Fibroblast of villous mesenchyme (primary cell): ENCODE data around the gene ASPSCR1. TPM values are rescaled to one million over a fixed set of nuclear protein-coding genes. Genes with fewer than 3 reads are reported as not detected.
A peak's percentile ranks its signal among the peaks of the same experiment; 100 is the strongest.

Experiments
- DNase-seq: peaks from one replicate; pipeline ENCODE4 v3.0.0-alpha.2; 2010; ENCODE audit warnings: low read depth
- H3K4me3 ChIP-seq: 2 replicates; pipeline ENCODE4 v1.5.1; 2011; ENCODE audit warnings: low read depth, mild to moderate bottlenecking, low read length
- total RNA-seq: library from RNA; depleted of rRNA; stranded (reverse); fragments of >200 nt; gene quantifications from 2 replicates; pipeline ENCODE4 v1.2.3, GENCODE V29; 2012
- TF ChIP-seq, protein P1 (sequence below): IDR thresholded peaks from 2 replicates; pipeline ENCODE4 v1.5.1; 2012; ENCODE audit warnings: low read depth, mild to moderate bottlenecking, low read length; ENCODE audit not compliant: insufficient read depth

ASPSCR1 gene
- total RNA-seq, 1 donor = 28.5 TPM

DNA sequence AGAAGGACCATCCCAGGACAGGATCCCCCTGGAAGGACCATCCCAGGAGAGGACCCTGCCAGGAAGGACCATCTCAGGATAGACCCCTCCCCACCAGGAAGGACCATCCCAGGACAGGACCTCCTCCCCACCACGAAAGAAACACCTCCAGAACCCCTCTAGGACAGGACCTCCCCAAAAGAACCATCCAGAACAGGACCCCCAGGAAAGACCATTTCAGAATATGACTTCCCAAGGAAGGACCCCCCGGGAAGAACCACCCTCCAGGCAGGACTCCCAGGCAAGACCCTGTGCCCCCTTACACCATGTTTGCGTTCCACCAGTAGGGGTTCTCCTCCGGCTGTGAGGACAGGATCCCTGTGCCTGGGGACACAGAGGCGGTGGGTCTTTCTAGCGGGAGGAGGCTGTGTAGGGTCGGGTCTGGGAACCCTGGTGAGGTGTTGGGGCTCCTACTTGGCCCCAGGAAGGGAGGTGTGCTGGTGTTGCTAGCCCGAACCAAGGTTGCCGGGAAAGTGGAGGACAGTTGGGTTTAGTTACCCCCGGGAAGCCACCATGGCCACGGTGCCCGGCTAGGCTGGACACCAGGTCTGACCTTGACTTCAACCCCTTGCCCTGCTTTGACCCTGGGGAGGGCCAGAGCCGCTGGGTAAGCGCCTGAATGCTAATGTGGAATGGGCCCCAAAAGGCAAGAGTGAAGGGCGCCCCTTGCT, 18.6 kb upstream of the ASPSCR1 start:
- no peak overlapping the region for H3K4me3 ChIP-seq
- TF ChIP-seq, protein P1, sequence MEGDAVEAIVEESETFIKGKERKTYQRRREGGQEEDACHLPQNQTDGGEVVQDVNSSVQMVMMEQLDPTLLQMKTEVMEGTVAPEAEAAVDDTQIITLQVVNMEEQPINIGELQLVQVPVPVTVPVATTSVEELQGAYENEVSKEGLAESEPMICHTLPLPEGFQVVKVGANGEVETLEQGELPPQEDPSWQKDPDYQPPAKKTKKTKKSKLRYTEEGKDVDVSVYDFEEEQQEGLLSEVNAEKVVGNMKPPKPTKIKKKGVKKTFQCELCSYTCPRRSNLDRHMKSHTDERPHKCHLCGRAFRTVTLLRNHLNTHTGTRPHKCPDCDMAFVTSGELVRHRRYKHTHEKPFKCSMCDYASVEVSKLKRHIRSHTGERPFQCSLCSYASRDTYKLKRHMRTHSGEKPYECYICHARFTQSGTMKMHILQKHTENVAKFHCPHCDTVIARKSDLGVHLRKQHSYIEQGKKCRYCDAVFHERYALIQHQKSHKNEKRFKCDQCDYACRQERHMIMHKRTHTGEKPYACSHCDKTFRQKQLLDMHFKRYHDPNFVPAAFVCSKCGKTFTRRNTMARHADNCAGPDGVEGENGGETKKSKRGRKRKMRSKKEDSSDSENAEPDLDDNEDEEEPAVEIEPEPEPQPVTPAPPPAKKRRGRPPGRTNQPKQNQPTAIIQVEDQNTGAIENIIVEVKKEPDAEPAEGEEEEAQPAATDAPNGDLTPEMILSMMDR = no peak
- DNase-seq = no peak

DNA sequence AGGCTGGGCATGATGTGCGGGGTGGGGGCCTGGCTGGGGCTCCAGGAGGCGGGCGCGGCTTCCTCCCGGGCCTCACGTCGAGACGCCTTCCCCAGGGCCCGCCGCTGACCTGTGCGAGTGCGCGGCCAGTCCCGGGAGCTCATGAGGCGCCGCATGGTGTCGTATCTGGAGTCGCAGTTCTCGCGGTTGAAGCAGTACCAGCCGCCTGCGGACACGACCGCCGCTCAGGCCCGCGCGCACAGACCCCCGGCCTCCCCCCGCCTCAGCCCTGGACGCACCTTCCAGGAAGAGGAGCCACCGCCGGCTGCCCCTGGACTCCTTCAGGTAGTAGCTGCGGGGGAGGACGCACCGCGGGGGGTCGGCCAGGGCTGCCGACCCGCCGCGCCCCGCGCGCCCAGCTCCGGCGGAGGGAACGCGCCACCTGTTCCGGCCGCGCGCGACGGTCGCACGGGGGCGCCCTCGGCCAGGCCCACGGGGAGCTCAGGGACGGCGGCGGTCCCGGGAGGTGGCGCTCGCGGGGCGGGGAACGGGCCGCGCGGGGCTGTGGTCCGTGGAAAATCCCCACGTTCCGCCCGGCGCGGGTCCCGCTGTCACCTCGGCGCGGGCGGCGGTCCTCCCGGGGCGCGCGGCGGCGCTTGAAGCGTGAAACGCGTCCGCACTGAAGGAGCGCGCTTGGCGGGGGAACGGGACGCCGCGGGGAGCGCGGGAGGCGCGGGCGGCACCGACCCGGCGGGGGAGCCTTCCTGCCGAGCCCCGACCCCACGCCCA, 17.9 kb upstream of the ASPSCR1 start:
- TF ChIP-seq, protein P1 = peak; percentile 47
- DNase-seq = peak; percentile 59
- peak overlapping the region; percentile 52 for H3K4me3 ChIP-seq

DNA sequence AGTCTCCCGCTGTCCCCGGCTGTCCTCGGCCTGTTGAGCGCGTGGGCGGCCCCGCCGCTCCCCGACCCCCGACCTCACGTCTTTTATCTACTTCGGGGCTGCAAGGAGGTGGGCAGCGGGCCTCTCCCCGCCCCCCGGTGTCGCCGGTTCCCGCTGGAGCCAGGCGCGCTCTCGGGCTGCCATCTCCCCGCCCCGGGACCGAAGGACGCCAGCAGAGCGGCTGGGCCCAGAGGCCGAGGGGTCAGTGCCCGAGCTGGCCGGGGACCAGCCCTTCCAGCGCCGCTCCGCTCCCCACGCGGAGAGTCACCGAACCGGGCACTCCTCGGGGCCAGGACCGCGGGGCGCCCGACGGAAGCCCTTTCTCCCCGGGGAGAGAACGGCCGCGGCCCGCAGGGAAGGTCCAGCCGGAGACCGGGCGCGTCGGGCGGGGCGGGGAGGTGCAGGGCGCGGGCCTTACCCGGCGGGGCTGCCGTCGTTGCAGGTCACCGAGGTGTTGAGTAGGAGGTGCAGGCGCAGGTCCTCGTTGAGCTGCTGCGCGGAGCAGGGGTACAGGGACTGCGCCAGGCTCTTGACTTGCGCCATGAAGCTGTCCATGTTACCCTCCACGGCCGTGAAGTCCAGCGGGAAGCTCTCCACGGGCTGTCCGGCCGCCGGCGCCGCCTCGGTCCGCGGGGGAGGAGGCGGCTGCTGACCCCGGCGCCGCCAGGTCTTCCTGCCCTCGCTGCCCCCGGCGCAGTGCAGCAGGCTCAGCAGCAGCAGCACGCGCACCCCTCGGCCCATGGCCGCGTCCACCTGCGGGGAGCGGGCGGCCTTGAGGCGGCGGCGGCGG, 17.1 kb upstream of the ASPSCR1 start:
- no peak for DNase-seq
- peak overlapping the region; percentile 52 for H3K4me3 ChIP-seq
- TF ChIP-seq, protein P1 = no peak

DNA sequence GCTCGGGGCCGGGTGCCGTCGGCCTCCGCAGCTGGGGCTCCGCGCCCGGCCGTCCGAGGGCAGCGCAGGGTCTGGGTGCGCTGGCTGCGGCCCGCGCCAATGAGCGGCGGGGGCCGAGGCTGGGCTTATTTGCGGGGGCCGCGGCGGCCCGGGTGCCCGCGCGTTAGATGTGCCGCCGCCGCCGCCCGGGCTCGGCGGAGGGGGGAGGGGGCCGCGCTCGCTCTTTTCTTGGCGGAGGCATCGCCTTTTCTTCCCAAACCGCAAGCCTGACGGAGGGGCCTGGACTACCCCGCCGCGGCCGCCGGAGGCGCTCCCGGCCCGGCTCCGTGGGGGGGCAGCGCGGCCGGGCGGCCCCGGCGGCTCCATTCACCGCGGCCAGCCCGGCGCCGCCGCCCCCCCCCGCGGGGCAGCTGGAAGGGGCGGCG, 16.3 kb upstream of the ASPSCR1 start, which contains the start of gene NOTUM:
TSS of gene NOTUM (minus strand) at position 101 of the 425 bp plus-strand sequence. CDS start 278 bp downstream, outside the sequence.
- H3K4me3 ChIP-seq = peak within 1 kb of the TSS; percentile 52
- DNase-seq = peak; percentile 26
- TF ChIP-seq, protein P1 = peak; percentile 21

DNA sequence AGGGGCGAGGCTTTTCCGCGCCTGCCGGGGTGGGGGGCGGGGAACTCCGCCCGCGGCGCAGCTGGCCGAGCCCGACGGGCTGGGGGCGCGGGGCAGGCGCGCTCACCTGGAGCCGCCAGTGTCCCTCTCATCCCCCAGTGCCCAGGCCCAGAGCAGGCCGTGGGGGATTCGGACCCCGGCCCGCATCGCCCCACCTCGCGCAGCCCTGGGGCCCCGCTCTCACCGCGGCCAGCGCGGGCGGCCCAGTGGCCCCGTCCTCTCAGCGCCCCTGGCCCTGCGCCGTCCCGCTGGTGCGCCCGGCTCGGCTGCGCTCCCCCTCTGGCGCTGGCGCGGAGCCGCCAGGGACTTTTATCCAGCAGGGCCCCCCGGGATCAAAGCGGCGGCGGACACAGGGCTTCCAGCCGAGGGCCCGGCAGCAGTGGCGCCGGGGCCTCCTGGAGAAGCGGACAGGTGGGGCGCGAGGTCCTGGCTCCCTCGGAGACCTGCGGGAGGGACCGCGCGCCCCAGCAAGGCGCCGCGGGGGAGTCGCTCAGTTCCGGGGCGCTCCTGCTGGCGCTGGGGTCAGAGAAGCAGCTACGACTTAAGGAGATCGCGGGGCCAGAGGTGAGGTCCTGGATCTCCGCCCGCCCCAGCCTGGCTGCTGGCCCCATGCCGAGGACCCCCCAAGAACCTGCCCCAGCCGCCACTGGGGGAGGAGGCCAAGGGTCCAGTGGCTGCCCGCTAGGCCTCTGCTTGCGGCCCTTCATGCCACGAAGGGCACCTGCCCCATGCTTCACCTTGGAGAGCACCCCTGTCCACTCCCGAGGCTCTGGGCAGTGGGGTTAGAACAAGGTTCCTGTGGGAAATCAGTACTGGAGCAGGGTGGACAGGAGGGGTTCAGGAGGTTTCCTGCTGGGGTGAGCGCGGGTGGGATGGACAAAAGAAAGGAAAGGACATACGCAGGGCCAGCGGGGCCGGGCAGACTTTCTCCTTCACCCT, 15.6 kb upstream of the ASPSCR1 start:
- H3K4me3 ChIP-seq = no peak overlapping the region
- TF ChIP-seq, protein P1 = no peak
- no peak for DNase-seq
